Activated CD8-positive, alpha-beta memory T cell treated with anti-CD3 and anti-CD28 coated beads for 48 hours (primary cell): ENCODE results near the gene SUMF1.
"Not testable (repeated sequence)": the region's sequence is repeated elsewhere in the genome, so short reads cannot be mapped to it uniquely, and the experiment has no call there.

Experiments
- DNase-seq, 3 experiments: peaks; one replicate each; pipeline ENCODE4 v3.0.0-alpha.2; 2020; ENCODE audit warnings: low read depth in 2 of 3, low spot score in 2 of 3

Gene SUMF1

DNA sequence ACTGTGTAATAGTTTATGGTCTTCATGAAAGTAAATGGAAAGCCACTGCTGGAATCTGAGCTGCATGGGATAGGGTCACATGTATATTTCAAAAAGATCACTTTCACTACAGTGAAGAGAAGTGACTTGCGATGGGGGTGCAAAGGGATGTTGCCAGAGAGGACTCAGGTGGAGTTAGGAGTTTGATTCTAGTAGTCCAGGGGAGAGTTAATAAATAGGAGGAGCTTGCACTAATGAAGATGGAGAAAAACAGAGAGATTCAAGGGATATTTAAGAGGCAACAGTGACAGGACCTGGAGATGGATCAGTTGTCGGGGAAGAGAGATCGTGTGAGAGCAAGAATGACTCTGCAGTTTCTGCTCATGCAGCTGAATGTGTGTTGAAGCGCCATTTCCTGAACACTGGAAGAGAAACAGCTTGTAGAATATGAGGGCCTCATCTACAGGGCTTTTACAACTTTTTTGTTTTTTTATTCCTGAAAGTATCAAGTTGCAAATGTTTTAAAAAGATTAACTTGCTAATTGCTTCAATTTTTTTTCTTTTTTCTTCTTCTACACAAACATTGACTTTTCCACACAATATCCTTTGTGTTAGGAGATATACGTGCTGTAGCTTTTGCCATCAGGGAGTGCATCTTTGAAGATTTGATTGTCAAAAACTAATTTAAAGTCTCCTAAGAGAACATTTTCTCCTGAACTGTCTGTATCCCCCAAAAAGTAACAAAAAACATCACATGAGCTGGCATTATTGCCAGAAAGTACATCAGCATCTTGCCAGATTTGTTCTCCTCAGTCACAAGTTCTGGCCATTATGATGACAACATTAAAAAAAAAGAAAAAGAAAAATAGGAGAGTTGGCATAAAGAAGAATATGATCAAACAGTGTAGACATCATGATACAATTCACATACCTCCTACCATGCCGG lies 126.4 kb downstream of the SUMF1 start:
- no peak for DNase-seq

DNA sequence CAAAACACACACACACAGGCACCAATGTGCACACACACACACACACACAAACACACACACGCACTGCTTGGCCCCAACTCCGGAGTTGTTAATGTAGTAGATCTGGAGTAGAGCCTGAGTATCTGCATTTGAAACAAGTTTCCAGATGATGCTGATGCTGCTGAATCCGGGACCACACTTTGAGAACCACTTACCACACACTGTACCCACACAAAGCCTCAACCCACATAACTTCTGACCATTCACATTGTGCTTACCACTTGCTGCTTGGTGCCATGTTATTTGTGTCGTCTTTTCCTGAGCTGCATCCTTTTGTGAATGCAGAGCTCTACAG lies 127.0 kb downstream of the SUMF1 start:
- no peak for DNase-seq

DNA sequence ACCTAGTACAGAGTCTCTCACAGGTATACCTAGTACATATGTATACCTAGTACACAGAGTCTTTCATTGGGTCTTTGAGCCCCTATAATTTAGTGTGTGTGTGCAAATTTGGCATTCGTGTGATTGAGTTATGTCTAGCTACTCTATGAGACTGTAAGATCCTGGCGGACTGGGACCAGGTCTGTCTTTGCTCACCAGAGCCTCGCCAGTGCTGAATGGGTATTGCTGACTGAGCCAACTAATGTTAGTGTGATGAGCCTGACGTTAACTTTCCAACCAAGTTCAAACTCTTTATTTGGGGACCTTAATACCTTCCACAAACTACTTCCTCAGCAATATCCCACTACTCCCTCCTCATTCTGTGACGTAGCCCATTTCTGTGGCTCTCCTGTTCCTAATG lies 128.3 kb downstream of the SUMF1 start:
- no peak for DNase-seq

DNA sequence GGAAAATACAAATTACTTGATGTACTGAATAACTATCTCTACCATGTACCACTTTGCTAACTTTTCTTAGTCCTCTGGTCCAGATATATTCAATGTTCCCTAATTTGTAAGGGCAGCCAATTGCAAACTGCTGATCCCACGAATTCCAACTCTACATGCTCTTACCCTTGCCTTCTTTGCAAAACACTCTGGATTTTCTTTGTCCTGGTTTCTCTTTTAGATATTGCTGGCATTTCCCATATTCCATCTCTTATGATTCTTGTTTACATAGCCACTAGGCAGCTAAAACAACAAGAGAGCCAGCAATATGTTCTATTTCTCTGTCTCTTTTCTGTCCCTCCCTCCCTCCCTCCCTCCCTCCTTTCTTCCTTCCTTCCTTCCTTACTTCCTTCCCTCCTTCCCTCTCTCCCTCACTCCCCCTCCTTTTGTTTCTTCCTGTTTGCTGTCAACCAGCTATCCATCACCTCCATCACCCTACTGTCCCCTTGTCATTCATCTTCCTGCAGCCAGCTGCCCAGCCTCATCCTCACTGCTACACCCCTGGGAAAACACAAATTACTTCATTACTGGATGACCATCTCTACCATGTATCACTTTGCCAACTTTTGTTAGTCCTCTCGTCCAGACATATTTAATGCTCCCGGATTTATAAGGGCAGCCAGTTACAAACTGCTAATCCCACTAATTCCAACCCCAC lies 130.1 kb downstream of the SUMF1 start:
- no peak for DNase-seq

GRCh38 chr3:4335840-4336562 lies 131.1 kb downstream of the SUMF1 start:
- DNase-seq, result no peak

GRCh38 chr3:4334548-4334947 lies 132.5 kb downstream of the SUMF1 start:
- no peak for DNase-seq

DNA sequence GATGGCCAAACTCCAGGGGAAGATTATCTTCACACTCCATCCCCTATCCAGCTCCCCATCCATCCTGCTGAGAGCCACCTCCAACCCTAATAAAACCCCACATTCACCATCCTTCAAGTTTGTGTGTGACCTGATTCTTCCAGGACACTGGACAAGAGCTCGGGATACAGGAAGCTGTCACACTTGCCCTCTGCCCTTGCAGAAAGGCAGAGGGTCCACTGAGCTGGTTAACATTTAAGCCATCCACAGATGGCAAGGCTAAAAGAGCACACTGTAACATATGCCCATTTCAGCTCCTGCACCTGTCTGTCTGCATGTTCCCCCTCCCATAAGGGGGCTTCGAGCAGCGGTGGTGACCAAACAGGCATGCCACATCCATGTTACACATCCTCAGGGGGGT lies 134.1 kb downstream of the SUMF1 start:
- no peak for DNase-seq

GRCh38 chr3:4332574-4332973 lies 134.5 kb downstream of the SUMF1 start:
- DNase-seq, result no peak

- DNase-seq, result no peak
Observed at GRCh38 chr3:4332111-4332510, 135.0 kb downstream of the SUMF1 start.

DNA sequence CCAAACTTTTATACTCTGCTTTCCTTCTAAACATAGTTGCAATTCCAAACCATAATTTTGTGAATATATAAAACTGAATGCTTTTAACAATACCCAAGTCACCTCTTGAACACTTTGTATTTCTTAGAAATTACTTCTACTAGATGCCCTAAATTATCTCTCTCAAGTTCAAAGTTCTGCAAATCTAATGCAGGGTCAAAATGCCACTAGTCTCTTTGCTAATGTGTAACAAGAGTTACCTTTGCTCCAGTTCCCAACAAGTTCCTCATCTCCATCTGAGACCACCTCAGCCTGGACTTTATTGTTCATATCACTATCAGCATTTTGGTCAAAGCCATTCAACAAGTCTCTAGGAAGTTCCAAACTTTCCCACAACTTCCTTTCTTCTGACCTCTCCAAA lies 137.3 kb downstream of the SUMF1 start:
- DNase-seq, result not testable (repeated sequence)

- no peak for DNase-seq
Observed at GRCh38 chr3:4326868-4327267, 140.2 kb downstream of the SUMF1 start.

DNA sequence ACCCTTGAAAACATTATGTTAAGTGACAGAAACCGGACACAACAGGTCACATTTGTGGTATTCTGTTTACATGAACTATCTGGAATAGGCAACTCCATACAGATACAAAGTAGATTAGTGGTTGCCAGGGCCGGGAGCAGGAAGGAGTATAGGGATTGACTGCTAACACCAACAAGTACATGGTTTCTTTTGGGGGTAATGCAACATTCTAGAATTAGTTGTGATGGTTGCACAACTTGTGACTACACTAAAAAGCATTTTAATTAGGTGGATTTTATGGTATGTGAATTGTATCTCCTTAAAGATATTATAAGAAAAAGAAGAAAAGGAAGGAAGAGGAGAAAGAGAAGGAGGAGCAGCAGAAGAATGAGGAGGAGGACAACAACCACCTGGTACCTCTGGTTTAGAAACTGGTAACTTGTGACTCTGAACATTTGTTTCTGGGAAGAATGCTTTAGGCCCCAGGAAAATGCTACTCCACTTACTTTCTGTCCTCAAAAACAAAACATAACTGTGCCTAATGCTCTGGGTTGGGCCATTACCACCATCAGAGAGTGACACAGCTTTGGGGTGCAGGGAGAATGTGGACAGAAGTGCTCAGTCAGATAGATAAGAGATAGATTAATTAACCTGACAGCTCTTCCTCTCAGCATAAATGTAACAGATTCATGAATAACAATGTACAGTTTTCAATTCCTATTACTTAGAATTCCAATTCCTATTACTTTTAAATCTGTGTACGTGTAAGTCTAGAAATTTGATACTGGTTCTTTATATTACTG lies 143.6 kb downstream of the SUMF1 start:
- no peak for DNase-seq

- no peak for DNase-seq
Observed at GRCh38 chr3:4322635-4323034, 144.4 kb downstream of the SUMF1 start.

GRCh38 chr3:4321732-4322131 lies 145.3 kb downstream of the SUMF1 start:
- DNase-seq, result no peak

GRCh38 chr3:4320096-4320911 lies 146.8 kb downstream of the SUMF1 start:
- DNase-seq, result no peak

DNA sequence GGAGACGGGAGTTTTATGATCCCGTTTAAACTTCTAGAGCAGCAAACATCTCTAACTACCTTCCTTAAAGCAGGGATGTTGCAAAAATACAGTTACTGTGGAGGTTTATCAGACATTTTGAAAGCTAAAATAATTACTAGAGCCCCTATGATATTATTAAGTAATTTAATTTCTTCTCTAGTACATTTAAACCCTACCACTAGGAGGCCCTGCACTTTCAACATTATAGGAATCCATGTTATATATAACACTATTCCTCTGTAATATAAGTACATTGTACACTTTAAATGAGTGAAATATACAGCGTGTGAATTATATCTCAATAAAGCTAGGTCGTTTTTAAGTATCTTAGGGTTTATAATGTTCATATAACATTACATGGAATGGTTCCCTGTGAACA lies 152.4 kb downstream of the SUMF1 start:
- DNase-seq, result no peak

GRCh38 chr3:4313606-4314293 lies 153.3 kb downstream of the SUMF1 start:
- no peak for DNase-seq

DNA sequence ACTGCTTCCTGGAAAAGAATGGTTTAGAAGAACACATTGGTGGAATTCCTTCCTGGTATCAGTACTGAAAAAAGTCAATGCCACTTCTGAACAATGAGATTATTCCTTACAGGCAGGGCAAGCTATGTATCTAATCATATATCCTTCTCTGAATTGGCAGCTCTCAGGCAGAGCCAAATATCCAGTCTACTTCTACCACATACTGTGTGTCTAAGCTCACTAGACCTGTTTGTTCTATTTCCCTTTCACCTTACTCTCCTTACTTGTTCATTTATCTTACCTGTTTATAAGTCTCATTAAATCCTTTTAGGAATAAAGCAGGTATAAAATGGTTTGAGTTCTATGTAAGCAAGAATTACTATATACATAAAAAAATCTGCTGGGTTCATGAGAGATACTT lies 155.6 kb downstream of the SUMF1 start:
- no peak for DNase-seq
